GM18870 (cell line): ENCODE data around the gene PRRT3.

Source experiments
- ATAC-seq: cut with Tn5 transposase; IDR thresholded peaks from one replicate; pipeline ENCODE4 v1.9.1; 2021; ENCODE audit warnings: moderate library complexity; ENCODE audit not compliant: unreplicated experiment

PRRT3 gene

DNA sequence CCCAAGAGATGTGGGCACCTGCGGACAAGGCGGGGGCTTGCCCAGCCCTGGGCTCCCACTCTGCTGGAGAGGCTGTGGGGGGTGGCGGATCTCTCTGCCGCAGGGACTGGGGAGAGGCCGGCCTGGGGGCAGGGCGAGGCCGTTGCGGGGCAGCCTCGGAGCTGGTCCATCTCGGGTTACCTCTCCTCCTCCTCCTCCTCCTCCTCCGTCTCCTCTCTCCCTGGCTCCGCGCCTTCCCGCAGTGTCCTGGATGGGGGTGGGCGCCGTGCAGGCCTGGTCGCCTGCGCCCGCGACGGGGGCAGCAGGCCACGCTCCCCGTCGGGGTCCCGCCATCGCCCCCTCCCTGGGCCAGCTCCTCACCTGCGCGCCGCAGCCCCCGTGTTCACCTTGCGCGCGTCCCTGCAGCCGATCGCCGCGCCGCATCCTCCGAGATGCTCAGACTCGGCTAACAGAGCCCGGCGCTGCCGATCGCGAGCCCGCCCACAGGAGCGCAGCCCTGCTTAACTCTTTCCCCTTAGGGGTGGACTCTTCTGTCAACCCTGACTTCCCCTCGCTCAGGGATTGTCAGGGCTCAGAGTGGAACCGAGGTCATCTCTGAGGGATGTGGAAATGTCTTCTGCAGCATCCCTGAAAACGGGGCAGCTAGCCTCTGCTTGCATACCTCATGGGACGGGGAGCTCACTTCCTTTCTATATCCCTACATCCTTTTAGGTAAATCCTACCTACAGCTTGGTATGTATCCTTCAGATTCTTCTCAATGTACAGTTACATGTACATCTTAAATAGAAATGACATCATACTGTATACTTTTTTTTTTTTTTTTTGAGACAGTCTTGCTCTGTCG lies at the start of gene PRRT3:
PRRT3 (minus strand) TSS at position 447 of the 844 bp plus-strand sequence. CDS start 2,293 bp downstream, outside the sequence.
- ATAC-seq: peak; percentile 52

DNA sequence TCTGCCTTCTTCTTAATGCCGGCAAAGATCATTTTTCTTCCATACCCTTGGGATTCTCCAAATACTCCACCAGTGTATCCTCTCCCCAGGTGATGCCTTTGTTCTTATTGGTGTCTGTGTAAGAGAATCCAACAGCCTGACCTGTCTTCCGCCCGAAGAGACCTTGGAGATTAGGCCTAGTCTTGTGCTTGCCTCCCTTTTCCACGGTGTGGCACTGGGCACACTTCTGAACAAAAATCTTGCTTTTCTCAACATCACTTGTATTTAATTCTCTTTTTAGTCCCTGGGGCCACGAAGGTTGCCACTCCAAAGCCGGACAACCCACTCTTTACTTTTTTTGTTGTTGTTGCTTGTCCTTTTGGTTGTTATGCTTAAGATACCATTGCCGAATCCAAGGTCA lies 48.5 kb upstream of the PRRT3 start:
- no peak for ATAC-seq

DNA sequence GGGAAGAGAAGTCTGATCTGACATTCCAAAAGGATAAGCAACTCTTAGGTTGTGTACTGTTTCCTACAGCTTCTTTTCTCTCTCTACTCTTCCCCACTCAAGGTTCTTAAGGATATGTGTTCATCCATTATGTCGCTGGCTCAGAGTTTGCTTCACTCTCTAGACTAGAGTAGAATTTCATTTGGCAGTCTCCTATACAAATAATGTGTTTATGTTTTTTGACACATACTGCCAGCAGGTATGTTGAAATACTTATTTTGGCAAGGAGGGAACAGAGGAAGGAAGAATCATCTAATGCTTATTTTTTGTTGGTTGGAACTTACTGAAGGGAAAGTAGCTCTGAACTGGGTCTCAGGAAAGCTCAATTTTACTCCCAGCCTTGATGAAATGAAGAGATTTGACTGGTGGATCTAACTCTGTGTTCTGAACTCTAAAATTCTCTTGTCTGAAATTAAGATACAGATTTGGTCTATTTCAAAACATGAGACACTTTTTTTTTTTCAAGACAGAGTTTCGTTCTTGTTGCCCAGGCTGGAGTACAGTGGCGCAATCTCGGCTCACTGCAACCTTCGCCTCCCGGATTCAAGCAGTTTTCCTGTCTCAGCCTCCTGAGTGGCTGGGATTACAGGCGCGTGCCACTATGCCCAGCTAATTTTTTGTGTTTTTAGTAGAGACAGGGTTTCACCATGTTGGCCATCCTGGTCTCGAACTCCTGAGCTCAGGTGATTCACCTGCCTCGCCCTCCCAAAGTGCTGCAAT lies 42.1 kb upstream of the PRRT3 start:
- no peak for ATAC-seq

DNA sequence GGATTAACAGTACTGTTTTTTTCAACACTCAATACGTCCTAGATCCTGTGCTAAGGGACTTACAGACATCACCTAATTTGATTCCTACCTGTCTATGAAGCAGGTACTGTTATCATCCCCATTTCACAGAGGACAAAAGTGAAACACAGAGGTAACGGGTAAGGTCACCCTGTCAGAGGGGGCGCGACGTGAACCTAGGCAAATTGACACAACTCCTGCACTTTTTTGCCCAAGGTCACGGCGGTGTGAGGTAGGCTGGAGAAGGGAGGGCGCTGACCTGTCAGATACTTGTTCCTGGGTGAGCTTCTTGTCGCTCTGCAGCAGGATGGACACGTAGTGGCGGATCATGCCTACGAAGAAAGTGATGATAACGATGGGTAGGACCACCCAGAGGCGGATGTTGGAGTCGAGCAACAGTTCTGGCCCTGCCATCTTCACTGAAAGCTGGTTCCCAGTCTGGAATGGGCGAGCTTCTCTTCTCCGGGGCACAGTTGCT lies 34.1 kb upstream of the PRRT3 start:
- ATAC-seq: peak; percentile 23

DNA sequence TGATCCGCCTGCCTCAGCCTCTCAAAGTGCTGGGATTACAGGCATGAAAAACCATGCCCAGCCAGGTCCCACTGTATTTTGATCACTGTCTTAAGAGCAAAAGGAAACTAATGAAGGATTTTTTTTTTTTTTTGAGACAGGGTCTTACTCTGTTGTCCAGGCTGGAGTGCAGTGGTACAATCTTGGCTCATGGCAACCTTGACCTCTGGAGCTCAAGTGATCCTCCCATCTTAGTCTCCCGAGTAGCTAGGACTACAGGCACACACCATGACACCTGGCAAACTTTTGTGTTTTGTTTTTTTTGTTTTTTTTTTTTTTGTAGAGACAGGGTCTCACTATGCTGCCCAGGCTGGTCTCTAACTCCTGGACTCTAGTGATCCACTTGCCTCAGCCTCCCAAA lies 28.0 kb upstream of the PRRT3 start:
- no peak for ATAC-seq

DNA sequence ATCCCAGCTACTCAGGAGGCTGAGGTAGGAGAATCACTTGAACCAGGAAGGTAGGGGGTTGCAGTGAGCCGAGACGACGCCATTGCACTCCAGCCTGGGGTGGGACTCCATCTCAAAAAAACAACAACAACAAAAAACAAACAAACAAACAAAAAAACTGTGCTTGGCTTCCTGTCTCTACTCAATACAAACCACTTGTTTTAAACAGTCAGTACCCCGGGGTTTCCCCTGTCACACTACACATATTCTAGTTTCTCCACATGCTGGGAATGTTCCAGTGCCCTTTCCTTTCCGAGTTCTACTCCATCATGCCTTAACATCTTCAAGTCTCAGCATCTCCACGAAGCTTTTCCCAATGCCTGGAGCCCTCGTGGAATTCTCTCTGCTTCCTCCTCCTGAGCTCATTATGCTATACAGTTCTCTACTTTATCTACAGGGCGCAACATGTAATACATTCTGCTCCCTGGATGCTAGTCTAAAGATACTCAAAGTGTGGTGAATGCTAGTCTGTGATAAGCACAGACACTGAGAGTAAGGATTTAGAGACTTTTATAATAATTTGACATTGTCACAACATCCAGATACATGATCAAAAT lies 26.6 kb upstream of the PRRT3 start:
- no peak for ATAC-seq

DNA sequence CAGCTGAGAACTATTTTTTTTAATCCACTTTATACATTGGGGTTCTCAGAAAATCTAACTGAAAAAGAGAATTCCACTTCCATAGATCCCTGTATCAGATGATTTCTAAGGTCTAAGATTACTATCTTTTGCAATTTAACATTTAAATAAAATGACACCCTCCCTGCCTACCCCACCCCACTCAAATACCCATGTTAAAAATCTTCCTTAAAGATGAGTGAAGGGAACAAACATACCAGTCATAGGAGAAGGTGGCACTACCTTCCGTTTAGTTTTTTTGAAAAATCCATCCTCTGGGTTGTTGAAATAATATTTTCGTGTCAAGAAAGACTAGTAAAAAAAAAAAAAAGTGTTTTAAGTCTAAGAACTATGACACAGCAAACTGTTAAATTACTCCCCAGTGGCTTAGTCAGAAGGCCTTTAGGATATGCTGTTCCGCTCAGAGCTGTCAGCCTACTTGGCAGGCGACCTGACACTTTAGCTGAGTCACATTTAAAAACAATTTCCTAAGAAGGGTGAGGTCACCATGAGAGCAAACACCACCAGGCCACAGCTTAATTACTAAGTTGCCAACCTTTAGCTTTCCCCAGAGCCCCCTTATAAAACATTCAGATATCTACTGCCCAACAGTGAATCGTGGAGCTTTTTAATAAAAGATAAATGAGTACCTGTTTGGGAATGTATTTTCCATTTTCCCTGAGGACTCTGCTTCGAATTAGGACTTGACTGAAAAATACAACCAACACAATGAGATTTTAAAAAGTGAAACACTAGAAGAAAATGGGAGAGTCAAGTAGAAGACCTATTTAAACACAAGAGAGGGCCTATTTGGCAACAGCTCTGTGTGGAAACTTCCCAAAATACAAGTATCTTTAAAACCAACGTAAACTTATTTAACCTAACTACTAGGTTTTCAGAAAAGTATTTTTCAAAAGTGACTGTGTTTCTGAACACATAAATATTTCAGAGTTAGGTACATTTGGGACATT lies 24.8 kb upstream of the PRRT3 start:
- ATAC-seq: no peak

DNA sequence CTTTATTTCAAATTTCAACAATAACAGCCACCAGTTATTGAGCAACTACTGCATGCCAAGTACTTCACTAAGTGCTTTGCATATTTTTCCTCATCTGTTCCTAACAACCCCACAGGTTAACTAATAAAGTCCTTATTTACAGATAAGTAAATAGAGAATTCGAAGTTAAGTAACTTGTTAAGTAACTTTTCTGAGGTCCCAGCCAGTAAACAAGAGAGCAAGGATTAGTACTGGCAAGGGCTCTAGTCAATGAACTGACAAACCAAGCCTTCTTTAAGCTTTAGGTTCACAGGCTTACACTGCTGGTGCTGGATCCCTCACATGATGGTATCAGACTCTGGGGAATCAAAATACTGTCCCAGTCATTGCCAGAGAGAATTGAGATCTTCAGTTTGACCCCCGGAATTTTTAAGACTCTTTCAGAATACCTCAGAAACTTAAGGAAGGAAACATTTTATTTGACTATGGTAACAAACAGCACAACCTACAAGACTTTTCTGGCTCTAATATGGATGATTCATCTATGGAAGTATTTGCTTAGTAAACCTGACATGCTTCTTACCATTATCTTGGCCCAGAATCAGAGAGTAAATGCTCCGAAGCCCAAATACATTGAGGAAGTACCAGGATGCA lies 17.9 kb upstream of the PRRT3 start:
- no peak for ATAC-seq

DNA sequence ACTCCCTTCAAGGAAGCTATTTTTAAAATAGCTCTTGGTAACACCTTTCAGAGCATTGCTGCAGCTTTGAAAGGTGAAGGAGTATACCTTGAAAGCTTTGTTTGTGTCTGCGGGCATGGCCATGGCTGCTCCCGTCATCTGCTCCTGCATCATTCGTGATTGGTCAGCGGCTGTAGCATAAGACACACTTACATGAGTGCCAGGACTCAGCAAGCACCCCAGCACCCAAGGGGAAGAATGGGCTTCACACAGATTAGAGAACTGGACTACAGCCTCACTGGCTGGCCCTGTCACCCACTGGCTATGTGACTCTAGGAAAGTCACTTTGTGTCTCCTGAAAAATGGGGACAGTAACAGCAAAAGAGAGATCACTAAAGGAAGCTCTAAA lies 17.4 kb upstream of the PRRT3 start:
- ATAC-seq: no peak

DNA sequence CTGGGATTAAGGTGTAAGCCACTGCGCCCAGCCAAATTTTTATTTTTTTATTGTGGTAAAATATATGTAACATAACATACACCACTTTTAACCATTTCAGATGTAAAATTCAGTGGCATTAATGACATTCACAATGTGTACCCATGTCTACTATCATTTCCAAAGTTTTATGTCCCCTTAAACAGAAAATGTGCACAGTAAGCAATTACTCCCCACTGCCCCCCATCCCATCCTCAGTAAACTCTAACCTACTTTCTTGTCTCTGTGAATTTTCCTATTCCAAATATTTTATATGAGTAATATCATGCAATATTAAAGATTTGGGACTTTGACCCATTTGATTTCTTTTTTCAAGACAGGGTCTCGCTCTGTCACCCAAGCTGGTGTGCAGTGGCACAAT lies 14.6 kb upstream of the PRRT3 start:
- ATAC-seq: no peak

DNA sequence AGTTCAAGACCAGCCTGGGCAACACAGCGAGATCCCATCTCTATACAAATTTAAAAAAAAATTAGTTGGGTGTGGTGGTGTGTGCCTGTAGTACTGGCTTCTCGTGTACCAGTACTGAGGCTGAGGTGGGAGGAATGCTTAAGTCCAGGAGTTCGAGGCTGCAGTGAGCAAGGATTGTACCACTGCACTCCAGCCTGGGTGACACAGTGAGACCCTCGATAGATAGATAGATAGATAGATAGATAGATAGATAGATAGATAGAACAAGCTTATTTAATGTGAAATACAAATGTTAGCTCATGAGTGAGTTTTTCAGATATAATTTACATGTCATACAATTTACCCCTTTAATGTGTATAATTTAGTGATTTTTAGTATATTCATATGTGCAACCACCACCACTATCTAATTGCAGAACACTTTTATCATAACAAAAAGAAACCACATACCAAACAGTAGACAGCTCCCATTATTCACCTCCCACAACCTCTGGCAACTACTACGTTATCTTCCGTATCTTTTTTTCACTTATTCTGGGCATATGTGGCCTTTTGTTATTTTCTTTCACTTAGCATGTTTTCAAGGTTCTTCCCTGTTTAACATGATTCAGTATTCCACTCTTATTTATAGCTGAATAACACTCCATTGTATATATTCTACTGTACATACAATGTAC lies 13.1 kb upstream of the PRRT3 start:
- no peak for ATAC-seq

DNA sequence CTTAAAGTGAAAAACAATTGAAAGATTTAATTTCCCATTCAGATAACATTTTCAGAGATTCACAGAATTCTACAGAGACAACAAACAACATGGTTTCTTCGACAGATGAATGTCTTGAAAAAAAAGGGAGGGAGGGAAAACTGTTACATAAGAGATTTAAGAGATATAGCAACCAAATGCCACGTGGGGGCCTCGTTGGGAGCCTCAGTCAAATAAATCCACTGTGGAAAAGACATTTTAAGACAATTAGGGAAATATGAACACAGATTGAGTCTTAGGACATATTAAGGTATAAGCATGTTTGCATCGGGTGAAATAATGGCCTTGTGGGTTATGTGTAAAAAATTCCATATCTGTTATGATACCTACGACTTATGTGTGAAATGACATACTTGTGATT lies 5.0 kb upstream of the PRRT3 start:
- ATAC-seq: no peak

DNA sequence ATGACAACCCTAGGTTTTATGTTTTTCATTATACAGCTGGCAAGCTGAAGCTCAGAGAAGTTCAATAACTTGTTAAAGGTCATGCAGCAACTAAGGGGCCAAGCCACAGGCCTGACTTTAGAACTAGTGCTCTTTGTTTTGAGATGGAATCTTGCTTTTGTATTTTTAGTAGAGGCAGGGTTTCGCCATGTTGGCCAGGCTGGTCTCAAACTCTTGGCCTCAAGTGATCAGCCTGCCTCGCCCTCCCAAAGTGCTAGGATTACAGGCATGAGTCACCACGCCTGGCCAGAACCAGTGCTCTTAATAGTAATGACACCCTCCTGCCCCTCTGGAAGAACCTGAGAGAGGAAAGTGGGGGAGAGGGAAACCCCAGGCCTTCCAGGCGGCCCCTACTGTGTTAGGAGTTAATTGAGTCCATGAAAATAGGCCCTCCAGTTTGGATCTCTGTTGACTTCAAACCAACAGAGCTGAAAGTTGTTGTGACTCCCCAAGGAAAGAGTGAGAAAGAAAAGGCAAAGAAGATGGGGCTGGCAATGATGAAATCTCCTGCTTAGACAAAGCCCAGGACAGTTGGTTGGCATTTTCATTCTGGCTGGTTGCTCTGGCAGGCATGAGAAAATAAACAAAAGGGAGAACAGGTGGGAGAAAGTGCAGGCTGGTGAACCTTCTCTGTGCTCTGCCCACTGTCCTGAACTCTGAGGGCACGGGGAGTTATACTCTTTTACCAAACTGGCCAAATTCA lies 3.6 kb upstream of the PRRT3 start:
- no peak for ATAC-seq

DNA sequence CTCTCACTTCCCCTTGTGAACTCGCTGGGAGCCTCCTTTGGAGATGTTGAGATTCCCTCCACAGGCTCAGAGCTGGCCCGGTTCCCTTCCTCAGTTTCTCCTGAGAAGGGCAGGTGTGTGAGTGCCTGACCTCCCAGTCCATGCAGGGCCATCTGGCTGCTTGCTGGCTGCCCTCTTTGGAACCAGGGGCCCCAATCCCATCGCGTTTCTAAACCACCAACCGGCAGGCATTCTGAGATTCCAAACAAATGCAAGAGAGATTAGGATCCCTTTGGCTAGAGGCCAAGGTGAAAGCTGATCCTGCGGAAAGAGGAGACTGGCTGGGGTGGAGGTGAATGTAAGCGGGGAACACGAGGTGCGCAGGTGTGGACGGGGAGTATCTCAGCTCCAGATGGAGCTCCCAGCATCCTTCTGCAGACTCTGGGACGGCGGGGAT lies 2.9 kb upstream of the PRRT3 start:
- no peak for ATAC-seq

DNA sequence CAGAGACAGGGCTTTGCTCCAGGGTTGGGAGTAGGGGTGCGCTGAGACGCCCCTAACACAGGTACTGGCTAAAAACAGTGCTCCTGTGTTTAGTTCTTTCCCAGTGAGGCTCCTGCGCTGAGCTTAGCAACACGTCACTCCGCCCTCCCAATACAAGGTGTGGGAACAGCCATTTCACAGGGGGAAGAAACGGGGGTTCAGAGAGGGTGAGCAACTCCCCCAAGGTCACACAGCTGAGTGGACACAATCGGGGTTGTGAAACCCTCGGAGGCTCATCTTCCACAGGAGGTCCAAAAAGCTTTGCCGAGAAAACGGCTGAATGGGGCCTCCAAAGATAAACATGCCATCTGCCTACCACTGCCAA lies 628 bp downstream of the PRRT3 start:
- ATAC-seq: no peak

DNA sequence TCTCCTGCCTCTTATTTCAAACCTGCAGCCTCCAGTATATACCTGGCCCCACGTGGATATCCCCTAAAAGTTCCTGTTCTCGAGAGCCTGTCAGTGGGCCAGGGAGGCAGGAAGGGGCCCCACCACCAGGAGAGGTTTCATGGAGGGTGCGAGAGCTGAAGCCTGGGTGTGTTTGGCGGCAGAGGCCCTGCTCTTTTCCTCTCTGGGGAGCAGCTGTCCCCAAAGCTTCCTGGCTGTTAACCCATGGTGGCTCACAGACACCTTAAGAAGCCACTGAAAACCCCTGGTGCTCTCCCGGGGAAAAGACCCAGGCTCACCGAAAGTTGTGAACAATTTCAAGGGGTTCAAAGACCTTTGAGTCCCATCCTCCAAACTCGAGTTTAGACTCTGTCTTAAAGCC lies 1.1 kb downstream of the PRRT3 start:
- ATAC-seq: no peak

DNA sequence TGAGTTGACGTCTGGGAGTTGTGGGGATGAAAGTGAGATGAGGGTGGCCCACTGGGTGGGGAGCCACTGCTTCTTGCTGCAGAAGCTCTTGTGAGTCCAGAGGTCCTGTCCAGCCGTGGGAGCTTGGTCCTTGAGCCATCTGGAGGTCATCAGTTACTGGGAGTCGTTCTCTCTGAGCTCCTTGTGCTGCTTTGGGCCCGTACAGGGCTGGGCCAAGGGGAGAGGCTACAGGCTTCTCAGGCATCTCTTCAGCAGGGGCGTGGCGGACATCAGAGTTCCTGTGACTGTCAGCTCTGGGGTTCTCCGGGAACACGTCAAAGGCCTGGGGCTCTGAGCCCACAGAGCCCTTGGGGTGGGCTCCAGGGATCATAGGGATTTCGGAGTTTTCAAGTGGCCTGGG lies 2.6 kb downstream of the PRRT3 start:
- ATAC-seq: no peak

DNA sequence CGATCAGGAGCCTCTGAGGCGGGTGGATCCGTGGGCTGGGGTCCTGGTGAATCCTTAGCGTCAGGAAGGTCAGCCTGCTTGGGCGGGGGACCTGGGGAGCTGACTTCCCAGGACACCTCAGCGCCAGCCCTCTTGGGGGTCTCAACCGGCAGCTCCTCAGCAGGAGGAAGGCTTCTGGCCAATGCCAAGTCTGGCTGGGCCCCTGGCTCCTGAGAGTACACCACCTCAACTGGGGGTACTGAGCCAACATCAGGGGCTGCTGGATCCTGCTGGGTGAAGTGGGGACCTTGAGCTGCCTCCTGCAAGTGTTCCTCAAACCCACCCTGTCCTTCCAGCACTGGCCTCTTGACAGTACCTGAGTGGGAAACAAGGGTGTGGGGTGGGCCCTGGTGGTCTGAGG lies 3.1 kb downstream of the PRRT3 start:
- ATAC-seq: no peak

DNA sequence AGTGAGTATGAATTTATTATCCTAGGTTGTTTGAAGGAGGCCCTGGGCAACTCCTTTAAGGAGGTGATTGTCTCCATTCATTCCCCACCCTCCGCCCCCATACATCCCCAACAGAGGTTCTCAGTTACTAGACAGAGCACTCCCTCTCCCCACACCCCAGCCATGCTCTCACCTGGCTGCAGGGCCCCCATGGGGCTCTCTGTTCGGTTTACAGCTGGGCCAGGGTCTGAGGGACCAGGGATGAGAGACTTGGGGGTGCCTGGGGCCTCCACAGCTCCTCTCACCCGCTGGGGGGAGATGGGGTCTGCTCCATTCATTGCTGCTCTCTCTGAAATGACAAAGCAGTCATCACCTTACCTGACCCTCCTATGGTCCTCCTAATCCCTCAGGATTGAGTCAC lies 3.6 kb downstream of the PRRT3 start:
- no peak for ATAC-seq
